Measurements from ENCODE around the gene GPX2. TPM values are rescaled to one million over a fixed set of nuclear protein-coding genes. Genes with fewer than 3 reads are reported as not detected.

Gene GPX2
- total and polyA plus RNA-seq, 2 of the 8 experiments (the other 6 are each of a cell fraction or from before 2014, with no cell fraction given), result 0.30 to 0.89 TPM

- H4K5ac ChIP-seq (ENCODE audit: insufficient read length, low read depth, low read length), result no peak overlapping the region
- H3K4me3 ChIP-seq (ENCODE audit: extremely low read depth in 1 of 4, insufficient read depth in 2 of 4, low read depth in 3 of 4, low read length in 4 of 4), result no peak overlapping the region
- H3K27ac ChIP-seq (ENCODE audit: low read depth, low read length), result no peak overlapping the region
- peaks cover 5 to 16% (median 15%) of the 10 kb centered on the region in 4 experiments; a peak in 6 of 7 replicates for H3K4me1 ChIP-seq (replicated peaks in 1 of 4; ENCODE audit: control insufficient read depth in 3 of 4, insufficient read depth in 4 of 4, low read length in 3 of 4)
- no peak for FAIRE-seq
- peaks cover 5 to 25% (median 12%) of the 10 kb centered on the region in 4 experiments; a peak in 4 of 8 replicates for H3K36me3 ChIP-seq (ENCODE audit: control insufficient read depth in 2 of 4, insufficient read depth in 4 of 4, low read length in 3 of 4)
- H3K9ac ChIP-seq (replicated peaks in 1 of 4; ENCODE audit: extremely low read depth in 1 of 4, low read depth in 3 of 4, low read length in 3 of 4), result no peak overlapping the region
- TF ChIP-seq GABPA (IDR thresholded peaks at IDR 0.05; ENCODE audit: borderline replicate concordance, insufficient read depth, low read length) (no peak), CBX8 (IDR thresholded peaks at IDR 0.05; ENCODE audit: borderline replicate concordance, low read depth, low read length) (no peak), SIRT6 (IDR thresholded peaks at IDR 0.05; ENCODE audit: low read length) (no peak), POLR2A (IDR thresholded peaks at IDR 0.05; ENCODE audit: control extremely low read depth in 1 of 2, low read depth in 2 of 2, low read length in 2 of 2) (no peak), BACH1 (IDR thresholded peaks at IDR 0.05; ENCODE audit: low read length) (no peak), SRF (IDR thresholded peaks at IDR 0.05; ENCODE audit: low read depth, low read length) (no peak)
- no peak overlapping the region for H3K14ac ChIP-seq (ENCODE audit: insufficient read length)
- H3K9me3 ChIP-seq (ENCODE audit: insufficient read depth in 2 of 2, low read depth in 1 of 2, low read length in 1 of 2), result no peaks in the 10 kb centered on the region
- H4K8ac ChIP-seq (ENCODE audit: extremely low read depth, insufficient read depth, low read length), result no peak overlapping the region
- no peak overlapping the region for H2BK5ac ChIP-seq (ENCODE audit: low read depth, low read length)
- ChIA-PET POLR2A (ENCODE audit: partially characterized antibody) (interaction anchor here (0.8 to 2.2 kb wide), 5 partner anchors 9 to 39 kb away, joined by 3 to 9 read pairs (median 3); partner anchors contain the start of gene CHURC1), CTCF (ENCODE audit: partially characterized antibody) (interaction anchor here (0.7 to 3.8 kb wide), 28 partner anchors 8 to 178 kb away, joined by 3 to 25 read pairs (median 5); partner anchors contain the start of gene GPX2)
- no peak overlapping the region for H2AK5ac ChIP-seq (ENCODE audit: low read depth, low read length)
- no peak overlapping the region for H3K4ac ChIP-seq (replicated peaks; ENCODE audit: insufficient read length, low read depth, low read length)
- 97% methylated on average over 8 of the region's 8 CpGs; no CpG with 5 or more reads in 1 of the 2 experiments for WGBS, 2 experiments (ENCODE audit: extremely low coverage in 1 of 2, insufficient coverage in 1 of 2, insufficient read length in 1 of 2, insufficient replicate concordance in 2 of 2, low coverage in 1 of 2, low lambda C conversion rate in 2 of 2, missing lambda C conversion rate in 1 of 2)
- H4K20me1 ChIP-seq (replicated peaks in 1 of 2; ENCODE audit: control insufficient read depth in 1 of 2, insufficient read depth in 2 of 2, low read length in 2 of 2), result peaks cover 0 to 2% of the 10 kb centered on the region in 2 experiments
- no peaks in the 10 kb centered on the region for H3K27me3 ChIP-seq (replicated peaks in 1 of 4; ENCODE audit: control insufficient read depth in 3 of 4, extremely low read depth in 1 of 4, insufficient read depth in 3 of 4, low read length in 3 of 4)
- no peak overlapping the region for H3K18ac ChIP-seq (ENCODE audit: extremely low read depth, low read length)
- no peak overlapping the region for H3K23ac ChIP-seq (ENCODE audit: insufficient read length)
- no peak for DNase-seq (ENCODE audit: low read depth in 1 of 2, low spot score in 2 of 2)
- H3K79me2 ChIP-seq (ENCODE audit: control insufficient read depth in 1 of 2, insufficient read depth in 2 of 2, low read length in 2 of 2), result no peaks in the 10 kb centered on the region
- H2BK15ac ChIP-seq (ENCODE audit: low read length), result no peak overlapping the region
- H2AFZ ChIP-seq (ENCODE audit: low read length), result no peak overlapping the region
- H3K4me2 ChIP-seq (ENCODE audit: insufficient read depth in 1 of 2, low read depth in 2 of 2, low read length in 2 of 2), result no peak overlapping the region
- 0 out of 2 replicates have a peak overlapping the region, but pooled peaks have one; percentile 43 for H2BK12ac ChIP-seq (ENCODE audit: low read depth, low read length)
- peak overlapping the region; percentile 23 for H4K91ac ChIP-seq (replicated peaks; ENCODE audit: insufficient read length, low read length)
- H3K23me2 ChIP-seq (ENCODE audit: low read depth, low read length), result no peaks in the 10 kb centered on the region
- no peak overlapping the region for H2BK20ac ChIP-seq (ENCODE audit: low read length)
- no peak overlapping the region for H3K56ac ChIP-seq (replicated peaks; ENCODE audit: insufficient read length, low read depth, low read length)
- H3K79me1 ChIP-seq (ENCODE audit: low read depth, low read length), result no peaks in the 10 kb centered on the region; the same call in 1 of the 2 replicates
- no peak overlapping the region for H2BK120ac ChIP-seq (replicated peaks; ENCODE audit: low read depth, low read length)
These were observed 10.7 kb upstream of the GPX2 start for GRCh38 chr14:64953310-64953654.
